Right atrium auricular region (tissue), 2 donors: Measurements from ENCODE around the gene CPN1. TPM values are rescaled to one million over a fixed set of nuclear protein-coding genes. Genes with fewer than 3 reads are reported as not detected.
A peak's percentile ranks its signal among the peaks of the same experiment; 100 is the strongest.

Experiments
- DNase-seq: peaks from one replicate; pipeline ENCODE4 v3.0.0-alpha.2; 2019; ENCODE audit warnings: low spot score
- H3K27ac ChIP-seq, 2 donors: fragments of 200-600 bp; sonication (generic); 1 replicate in 1 of 2; 2 replicates in 1 of 2; pipeline ENCODE4 v1.5.1; 2016 to 2019
- H3K27me3 ChIP-seq, 2 donors: fragments of 200-600 bp; sonication (generic); one replicate each; pipeline versions ENCODE4 v1.5.1 to v1.6.0; 2017 to 2019
- H3K36me3 ChIP-seq: fragments of 200-600 bp; sonication (generic); one replicate; pipeline ENCODE4 v1.5.1; 2016
- H3K4me1 ChIP-seq, 2 donors: fragments of 200-600 bp; sonication (generic); one replicate each; pipeline versions ENCODE4 v1.5.1 to v1.6.0; 2017 to 2019
- H3K4me3 ChIP-seq, 2 donors: fragments of 200-600 bp; sonication (generic); 1 replicate in 1 of 2; 2 replicates in 1 of 2; pipeline ENCODE4 v1.5.1; 2017 to 2019; ENCODE audit warnings: mild to moderate bottlenecking in 1 of 2, moderate library complexity in 1 of 2
- H3K9me3 ChIP-seq, 2 donors: fragments of 200-600 bp; sonication (generic); one replicate each; pipeline ENCODE4 v1.5.1; 2019
- total RNA-seq, 2 donors: library from RNA; depleted of rRNA; stranded (reverse); fragments of >200 nt; gene quantifications; one replicate each; pipeline ENCODE4 v1.1.0, GENCODE V29; 2016
- TF ChIP-seq, protein P1 (sequence below), 2 donors: fragments of 200-600 bp; sonication (generic); IDR thresholded peaks; one replicate each; pipeline ENCODE4 v1.5.1; 2019; ENCODE audit warnings: antibody characterized with exemption in 2 of 2

Gene CPN1
- total RNA-seq, 2 donors from 2014 or later = not detected

DNA sequence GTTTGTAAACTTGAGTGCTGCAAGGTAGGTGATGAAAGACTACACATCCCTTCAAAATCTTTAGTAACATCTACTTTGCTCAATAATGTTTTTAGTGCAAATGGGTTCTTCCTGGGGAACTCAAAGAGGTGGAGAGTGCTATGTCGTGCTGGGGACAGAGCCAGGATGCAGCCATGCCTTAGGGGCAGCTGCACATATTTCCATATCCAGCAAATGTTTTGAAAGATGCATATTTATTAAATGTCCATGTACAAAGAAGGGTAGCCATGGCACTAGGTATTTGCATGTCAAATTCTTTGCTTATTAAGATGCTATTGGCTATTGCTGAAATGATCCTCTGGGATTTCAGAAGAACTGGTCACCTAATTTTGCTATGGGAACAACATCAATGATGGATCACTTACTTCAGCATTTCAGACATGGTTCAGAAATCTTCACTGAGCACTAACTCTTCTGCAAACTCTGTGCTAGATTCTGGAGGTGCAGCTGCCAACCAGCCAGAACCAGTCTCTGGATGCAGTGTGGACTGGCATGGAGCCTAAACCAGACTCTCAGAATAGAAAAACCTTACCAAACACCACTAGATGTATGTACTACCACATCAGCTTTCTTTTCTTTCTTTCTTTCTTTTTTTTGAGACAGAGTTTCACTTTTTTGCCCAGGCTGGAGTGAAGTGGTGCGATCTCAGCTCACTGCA is 40.2 kb downstream of the CPN1 start:
- Histone ChIP-seq H3K27me3 (no peaks in the 10 kb centered on the region), H3K36me3 (no peaks in the 10 kb centered on the region), H3K27ac (no peak overlapping the region), H3K4me1 (peaks cover 0 to 37% of the 10 kb centered on the region in 2 donors), H3K4me3 (no peak overlapping the region), H3K9me3 (no peaks in the 10 kb centered on the region)
- TF ChIP-seq, protein P1, sequence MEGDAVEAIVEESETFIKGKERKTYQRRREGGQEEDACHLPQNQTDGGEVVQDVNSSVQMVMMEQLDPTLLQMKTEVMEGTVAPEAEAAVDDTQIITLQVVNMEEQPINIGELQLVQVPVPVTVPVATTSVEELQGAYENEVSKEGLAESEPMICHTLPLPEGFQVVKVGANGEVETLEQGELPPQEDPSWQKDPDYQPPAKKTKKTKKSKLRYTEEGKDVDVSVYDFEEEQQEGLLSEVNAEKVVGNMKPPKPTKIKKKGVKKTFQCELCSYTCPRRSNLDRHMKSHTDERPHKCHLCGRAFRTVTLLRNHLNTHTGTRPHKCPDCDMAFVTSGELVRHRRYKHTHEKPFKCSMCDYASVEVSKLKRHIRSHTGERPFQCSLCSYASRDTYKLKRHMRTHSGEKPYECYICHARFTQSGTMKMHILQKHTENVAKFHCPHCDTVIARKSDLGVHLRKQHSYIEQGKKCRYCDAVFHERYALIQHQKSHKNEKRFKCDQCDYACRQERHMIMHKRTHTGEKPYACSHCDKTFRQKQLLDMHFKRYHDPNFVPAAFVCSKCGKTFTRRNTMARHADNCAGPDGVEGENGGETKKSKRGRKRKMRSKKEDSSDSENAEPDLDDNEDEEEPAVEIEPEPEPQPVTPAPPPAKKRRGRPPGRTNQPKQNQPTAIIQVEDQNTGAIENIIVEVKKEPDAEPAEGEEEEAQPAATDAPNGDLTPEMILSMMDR (IDR thresholded peaks at IDR 0.05) = no peak
- no peak for DNase-seq

DNA sequence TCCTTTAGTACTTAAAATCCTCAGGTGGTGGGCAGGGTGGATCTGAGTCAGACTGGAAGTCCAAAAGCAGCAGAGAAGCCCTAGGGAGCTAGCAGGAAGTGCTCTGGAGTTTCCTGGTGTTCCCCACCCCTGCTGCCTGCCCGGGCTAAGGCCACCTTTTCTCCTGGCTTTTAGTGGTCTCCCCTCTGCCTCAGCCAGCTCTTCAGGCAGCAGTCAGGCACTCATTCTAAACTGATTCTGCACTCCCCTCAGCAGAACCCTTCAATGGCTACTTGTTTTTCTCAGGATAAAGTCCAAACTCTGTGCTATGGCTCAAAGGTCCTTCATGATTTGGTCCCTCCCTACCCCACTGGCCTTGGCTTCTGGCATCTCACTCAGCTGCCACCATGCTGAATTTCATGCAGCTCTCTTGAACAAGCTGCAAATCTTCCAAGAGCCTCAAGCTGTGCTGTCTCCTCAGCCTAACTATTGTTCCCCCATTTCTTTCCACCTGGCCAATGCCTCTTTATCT is 43.1 kb downstream of the CPN1 start:
- peaks cover 0 to 12% of the 10 kb centered on the region in 2 donors for H3K4me1 ChIP-seq
- H3K27me3 ChIP-seq = no peaks in the 10 kb centered on the region
- DNase-seq = no peak
- no peaks in the 10 kb centered on the region for H3K36me3 ChIP-seq
- H3K27ac ChIP-seq = peak overlapping the region in 1 of 2 donors; percentile 15
- TF ChIP-seq, protein P1 (IDR thresholded peaks at IDR 0.05) = no peak
- H3K4me3 ChIP-seq = no peak overlapping the region
- H3K9me3 ChIP-seq = no peaks in the 10 kb centered on the region

DNA sequence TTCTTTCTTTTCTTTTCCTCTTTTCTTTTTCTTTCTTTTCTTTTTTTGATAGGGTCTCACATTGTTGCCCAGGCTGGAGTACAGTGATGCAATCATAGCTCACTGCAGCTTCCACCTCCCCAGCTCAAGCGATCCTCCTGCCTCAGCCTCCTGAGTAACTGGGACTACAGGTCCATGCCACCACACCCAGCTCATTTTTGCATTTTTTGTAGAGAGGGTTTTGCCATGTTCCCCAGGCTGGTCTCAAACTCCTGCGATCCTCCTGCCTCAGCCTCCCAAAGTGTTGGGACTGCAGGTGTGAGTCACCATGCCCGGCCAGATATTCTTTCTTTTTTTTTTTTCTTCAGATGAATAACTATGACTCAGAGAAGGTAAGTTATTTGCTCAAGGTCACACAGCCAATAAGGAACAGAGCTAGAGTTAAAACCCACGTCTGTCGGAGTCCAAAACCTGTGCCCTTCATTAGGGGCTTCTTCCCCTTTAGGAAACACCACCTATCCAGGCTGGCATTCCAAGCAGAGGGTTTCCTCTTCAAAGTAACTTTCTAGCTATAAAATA is 43.8 kb downstream of the CPN1 start:
- H3K36me3 ChIP-seq = no peaks in the 10 kb centered on the region
- peak overlapping the region in 1 of 2 donors; percentile 15 for H3K27ac ChIP-seq
- no peak for DNase-seq
- H3K4me1 ChIP-seq = peaks cover 0 to 5% of the 10 kb centered on the region in 2 donors
- H3K9me3 ChIP-seq = no peaks in the 10 kb centered on the region
- no peaks in the 10 kb centered on the region for H3K27me3 ChIP-seq
- TF ChIP-seq, protein P1 (IDR thresholded peaks at IDR 0.05) = no peak
- H3K4me3 ChIP-seq = no peak overlapping the region

DNA sequence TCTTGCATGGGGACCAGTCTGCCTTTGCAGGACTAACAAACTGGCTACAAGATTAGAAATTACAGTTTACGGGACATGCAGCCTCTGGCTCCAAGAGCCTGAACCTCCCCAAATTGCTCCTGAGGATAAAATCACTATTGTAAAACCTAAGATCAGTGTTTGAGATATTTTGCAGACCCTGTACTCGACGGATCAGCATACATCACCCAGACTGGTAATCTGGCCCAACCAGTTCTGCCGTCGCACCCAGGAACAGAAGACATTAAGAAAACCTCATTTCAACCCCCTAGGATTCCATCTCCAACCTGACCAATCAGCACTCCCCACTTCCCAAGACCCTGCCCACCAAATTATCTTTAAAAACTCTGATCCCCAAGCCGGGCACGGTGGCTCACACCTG is 44.8 kb downstream of the CPN1 start:
- Histone ChIP-seq H3K36me3 (no peaks in the 10 kb centered on the region), H3K9me3 (no peaks in the 10 kb centered on the region), H3K4me3 (no peak overlapping the region), H3K4me1 (peaks cover 0 to 5% of the 10 kb centered on the region in 2 donors), H3K27ac (no peak overlapping the region), H3K27me3 (no peaks in the 10 kb centered on the region)
- TF ChIP-seq, protein P1 (IDR thresholded peaks at IDR 0.05) = no peak
- DNase-seq = no peak

DNA sequence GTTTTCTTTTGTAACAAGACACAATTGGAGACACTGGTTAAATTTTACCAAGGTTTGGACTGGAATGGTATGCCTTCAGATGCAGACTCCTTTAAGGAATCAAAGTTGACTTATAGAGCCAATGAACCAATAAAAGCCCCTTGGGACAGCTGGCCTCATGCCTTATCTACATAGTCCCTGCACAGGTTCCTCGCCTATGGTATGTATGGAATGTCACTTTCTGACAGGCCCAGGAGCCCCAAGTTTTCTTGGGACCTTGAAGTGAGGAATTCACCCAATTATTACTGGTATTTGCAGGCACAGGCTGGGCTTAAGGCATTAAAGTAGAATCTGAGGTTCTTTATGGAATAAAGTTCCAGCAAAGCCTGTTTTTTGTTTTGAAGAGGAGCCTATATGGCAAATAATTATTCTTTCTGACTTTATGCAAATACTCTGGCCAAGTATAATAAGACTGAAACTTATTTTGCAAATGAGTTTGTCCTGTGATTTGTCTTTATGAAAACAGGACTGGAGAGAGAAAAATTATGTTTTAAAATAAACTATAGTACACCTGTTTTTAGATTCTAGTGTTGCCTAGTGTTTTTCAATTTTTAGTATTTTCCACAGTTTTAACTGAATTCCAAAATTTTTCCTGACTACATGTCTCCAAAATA is 47.8 kb downstream of the CPN1 start:
- Histone ChIP-seq H3K27ac (no peak overlapping the region), H3K36me3 (no peaks in the 10 kb centered on the region), H3K27me3 (no peaks in the 10 kb centered on the region), H3K4me1 (peaks cover 0 to 5% of the 10 kb centered on the region in 2 donors), H3K4me3 (no peak overlapping the region), H3K9me3 (no peaks in the 10 kb centered on the region)
- DNase-seq = no peak
- TF ChIP-seq, protein P1 (IDR thresholded peaks at IDR 0.05) = no peak
